ENCODE measurements around the gene GREB1L.
A peak's percentile ranks its signal among the peaks of the same experiment; 100 is the strongest.

Gene GREB1L

GRCh38 chr18:21441670-21442069, 199.6 kb downstream of the GREB1L start:
- Histone ChIP-seq H3K4me3 (no peak overlapping the region), H3K27ac (no peak overlapping the region)
- no peak for DNase-seq (ENCODE audit: low spot score)
- TF ChIP-seq CTCF (IDR thresholded peaks at IDR 0.05), result no peak

GRCh38 chr18:21443776-21444464, 201.9 kb downstream of the GREB1L start:
- DNase-seq (ENCODE audit: low spot score), result no peak
- no peak for TF ChIP-seq CTCF (IDR thresholded peaks at IDR 0.05)
- Histone ChIP-seq H3K27ac (no peak overlapping the region), H3K4me3 (no peak overlapping the region)

- DNase-seq (ENCODE audit: low spot score), result no peak
- Histone ChIP-seq H3K4me3 (no peak overlapping the region), H3K27ac (no peak overlapping the region)
- peak; percentile 31 for TF ChIP-seq CTCF (IDR thresholded peaks at IDR 0.05)
Observed at GRCh38 chr18:21444465-21445212, 202.6 kb downstream of the GREB1L start.

- Histone ChIP-seq H3K27ac (no peak overlapping the region), H3K4me3 (no peak overlapping the region)
- no peak for TF ChIP-seq CTCF (IDR thresholded peaks at IDR 0.05)
- DNase-seq (ENCODE audit: low spot score), result no peak
Observed at GRCh38 chr18:21448299-21448698, 206.3 kb downstream of the GREB1L start.

DNA sequence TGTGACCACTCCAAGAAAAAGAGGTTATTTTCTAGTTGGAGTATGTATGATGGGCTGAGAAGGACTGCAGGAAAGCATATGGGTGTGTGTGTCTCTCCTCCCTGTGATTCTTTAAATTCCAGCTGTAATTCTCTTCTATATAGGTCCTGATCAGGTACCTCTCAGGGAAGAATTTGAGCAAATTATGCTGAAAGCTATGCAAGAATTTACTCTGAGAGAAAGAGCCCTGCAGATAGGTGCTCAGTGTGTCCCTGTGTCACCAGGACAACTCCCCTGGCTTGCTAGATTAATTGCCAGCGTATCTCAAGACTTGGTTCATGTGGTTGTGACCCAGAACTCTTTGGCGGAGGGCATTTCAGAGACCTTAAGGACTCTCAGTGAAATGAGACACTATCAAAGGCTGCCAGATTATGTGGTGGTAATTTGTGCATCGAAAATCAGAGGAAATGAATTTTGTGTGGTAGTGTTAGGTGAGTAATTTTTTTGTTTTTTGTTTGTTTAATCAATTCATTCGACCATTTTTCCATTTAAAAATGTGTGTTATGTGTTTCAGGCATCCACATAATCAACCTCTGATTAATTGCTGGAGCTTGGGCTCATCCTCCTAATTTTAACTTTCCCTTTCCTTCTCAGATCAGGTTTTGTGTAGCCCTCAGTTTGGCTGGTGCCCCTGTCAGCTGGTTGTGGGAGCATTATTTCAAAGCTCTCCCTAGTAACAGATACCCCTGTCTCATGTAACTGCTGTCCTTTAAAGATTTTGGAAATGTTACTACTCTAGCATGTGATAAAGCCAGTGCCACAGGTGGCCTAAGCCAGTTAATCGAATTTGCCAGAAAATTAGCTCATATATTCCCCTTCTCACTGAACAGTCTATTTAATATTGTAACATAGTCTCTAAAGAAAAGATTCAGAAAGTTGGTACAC, 207.6 kb downstream of the GREB1L start:
- DNase-seq (ENCODE audit: low spot score), result no peak
- Histone ChIP-seq H3K27ac (no peak overlapping the region), H3K4me3 (no peak overlapping the region)
- no peak for TF ChIP-seq CTCF (IDR thresholded peaks at IDR 0.05)

GRCh38 chr18:21450503-21450902, 208.5 kb downstream of the GREB1L start:
- TF ChIP-seq CTCF (IDR thresholded peaks at IDR 0.05), result no peak
- no peak overlapping the region for H3K27ac ChIP-seq
- H3K4me3 ChIP-seq, result no peak overlapping the region

More at GRCh38 chr18:21450503-21450902, 208.5 kb downstream of the GREB1L start:
- no peak for DNase-seq (ENCODE audit: low spot score)

Data from coronary artery (tissue), 2 donors.